Measurements from ENCODE around the gene CXCL3.
"Not testable (repeated sequence)": the region's sequence is repeated elsewhere in the genome, so short reads cannot be mapped to it uniquely, and the experiment has no call there.

Gene CXCL3

DNA sequence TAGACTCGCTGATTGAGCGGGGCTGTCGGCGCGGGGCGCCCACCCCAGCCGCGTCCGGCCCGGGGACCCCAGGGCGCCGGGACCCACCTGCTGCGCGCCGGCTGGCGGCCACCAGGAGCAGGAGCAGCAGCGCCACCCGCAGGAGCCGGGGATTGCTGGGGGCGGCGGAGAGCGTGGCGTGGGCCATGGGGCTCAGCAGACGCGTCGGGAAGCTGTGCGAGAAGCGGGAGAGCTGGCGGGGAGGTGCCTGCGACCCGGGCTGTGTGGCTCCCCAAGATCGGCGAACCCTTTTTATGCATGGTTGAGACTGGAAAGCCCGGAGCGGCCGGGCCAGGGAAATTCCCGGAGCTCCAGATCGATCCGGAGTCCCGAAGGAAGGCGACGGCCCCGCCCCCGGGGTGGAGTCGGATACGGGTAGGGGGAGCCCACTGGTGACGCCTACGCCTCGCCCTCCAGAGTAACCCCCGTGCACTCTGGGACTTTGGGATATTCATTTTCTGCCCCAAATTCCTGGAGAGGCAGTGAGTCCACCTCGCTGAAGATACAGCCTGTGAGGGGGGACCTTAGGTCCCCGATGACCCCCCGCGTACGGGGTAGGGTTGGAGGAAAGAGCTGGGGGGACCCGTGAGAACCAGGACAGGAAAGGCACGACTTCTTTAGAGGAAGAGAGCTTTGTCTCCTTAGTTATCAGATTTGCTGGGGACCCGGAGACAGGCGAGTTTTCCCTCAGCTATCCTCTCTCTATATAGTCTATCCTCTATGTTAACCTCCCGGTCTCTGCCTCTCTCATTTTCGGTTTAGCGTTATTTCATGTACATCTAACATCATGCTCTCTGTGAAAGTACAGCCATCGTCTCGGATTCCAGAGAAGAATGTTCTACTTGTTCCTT, at the start of gene CXCL3:
CXCL3 (minus strand) TSS at position 265 of the 890 bp plus-strand sequence; CDS start at position 187, 78 bp downstream.
- peak in 44 of 51 donors; percentile 4 to 69 (median 41) for DNase-seq

DNA sequence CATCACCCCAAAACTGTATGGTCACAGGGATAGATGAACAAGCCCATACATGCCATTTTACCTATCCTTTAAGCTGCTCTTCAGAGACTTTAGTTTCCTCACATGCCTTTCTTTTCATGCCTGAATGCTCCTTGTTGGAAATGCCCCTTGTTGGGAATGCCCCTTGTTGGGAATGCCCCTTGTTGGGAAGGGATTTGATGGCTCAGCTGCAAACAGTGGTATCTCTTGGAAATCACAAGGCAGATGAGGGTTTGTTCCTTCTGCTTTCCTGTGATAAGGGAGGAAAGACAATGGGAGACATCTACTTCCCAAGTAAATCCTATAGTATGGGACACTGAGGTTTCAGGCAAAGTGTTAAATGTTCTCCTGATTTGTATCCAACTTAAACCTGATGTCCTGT, 49.0 kb upstream of the CXCL3 start:
- DNase-seq = no peak

DNA sequence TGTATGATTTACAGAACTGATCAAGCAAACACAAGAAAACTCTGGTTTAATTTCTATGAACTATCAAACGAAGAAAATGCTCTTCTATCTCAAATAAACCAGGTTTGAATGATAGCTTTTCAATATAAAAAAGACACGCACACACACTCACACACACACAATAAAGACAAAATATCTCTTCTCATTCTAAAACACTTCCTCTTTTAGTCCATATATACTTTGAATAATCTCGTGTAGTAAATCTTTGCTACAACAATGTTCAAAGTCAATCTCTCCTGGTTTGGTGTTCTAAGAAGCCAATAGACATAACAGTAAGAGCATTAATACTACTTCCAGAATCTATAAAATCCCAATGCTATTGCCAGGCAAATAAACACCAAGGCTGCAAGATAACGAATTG, 47.2 kb upstream of the CXCL3 start:
- DNase-seq = no peak

- no peak for DNase-seq
Observed at GRCh38 chr4:74084984-74085383, 46.5 kb upstream of the CXCL3 start.

- no peak for DNase-seq
Observed at GRCh38 chr4:74083546-74083945, 45.1 kb upstream of the CXCL3 start.

DNA sequence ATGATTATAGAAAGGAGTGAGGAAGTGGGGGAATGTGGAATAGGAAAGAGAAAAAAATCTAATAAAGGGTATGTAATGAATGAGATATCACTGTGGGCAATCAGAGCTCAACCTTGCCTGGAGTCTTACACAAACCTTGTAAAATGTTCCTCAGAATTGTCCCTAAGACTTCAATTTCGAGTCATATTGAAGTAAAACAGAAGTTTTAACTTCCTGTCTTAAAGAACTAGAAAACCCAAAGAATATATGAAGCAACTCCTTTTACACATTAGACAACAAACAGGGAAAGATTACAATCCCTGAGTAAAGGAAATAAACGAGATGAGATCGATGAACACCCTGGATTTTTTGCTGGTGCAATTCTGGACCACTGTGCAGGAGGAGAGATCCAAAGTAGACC, 42.5 kb upstream of the CXCL3 start:
- no peak for DNase-seq

DNA sequence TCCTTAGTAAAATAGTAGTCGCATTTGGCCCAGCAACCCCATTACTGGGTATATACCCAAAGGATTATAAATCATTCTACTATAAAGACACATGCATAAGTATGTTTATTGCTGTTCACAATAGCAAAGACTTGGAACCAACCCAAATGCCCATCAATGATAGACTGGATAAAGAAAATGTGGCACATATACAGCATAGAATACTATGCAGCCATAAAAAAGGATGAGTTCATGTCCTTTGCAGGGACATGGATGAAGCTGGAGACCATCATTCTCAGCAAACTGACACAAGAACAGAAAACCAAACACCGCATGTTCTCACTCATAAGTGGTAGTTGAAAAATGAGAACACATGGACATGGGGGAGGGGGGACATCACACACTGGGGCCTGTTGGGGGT, 41.9 kb upstream of the CXCL3 start:
- not testable (repeated sequence) for DNase-seq

DNA sequence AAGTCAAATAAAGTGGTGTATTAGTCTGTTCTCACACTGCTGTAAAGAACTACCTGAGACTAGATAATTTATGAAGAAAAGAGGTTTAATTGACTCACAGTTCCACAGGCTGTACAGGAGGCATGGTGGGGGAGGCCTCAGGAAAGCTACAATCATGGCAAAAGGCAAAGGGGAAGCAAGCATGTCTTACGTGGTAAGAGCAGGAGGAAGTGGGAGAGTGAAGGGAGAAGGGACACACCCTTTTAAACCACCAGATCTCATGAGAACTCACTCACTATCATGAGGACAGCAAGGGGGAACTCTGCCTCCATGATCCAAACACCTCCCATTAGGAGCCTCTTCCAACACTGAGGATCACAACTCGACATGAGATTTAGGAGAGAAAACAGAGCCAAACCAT, 40.5 kb upstream of the CXCL3 start:
- DNase-seq = not testable (repeated sequence)

GRCh38 chr4:74073358-74073757, 34.9 kb upstream of the CXCL3 start:
- no peak for DNase-seq

GRCh38 chr4:74072739-74073138, 34.2 kb upstream of the CXCL3 start:
- DNase-seq = no peak

GRCh38 chr4:74067586-74067985, 29.1 kb upstream of the CXCL3 start:
- DNase-seq = no peak

DNA sequence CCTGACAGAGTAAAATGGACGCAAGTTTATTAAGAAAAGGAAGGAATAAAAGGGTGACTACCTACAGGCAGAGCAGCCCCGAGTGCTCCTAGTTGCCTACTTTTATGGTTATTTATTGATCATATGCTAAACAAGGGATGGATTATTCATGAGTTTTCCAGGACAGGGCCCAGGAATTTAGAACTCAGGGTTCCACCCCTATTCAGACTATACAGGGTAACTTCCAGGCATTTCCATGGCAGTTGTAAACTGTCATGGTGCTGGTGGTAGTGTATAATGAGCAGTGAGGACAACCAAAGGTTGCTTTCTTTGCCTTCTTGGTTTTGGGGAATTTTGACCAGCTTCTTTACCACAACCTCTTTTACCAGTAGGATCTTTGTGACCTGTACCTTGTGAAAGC, 27.7 kb upstream of the CXCL3 start:
- DNase-seq = no peak

GRCh38 chr4:74065115-74065642, 26.7 kb upstream of the CXCL3 start:
- no peak for DNase-seq

- DNase-seq = no peak
Observed at GRCh38 chr4:74063859-74064258, 25.4 kb upstream of the CXCL3 start.

- DNase-seq = no peak
Observed at GRCh38 chr4:74062953-74063352, 24.5 kb upstream of the CXCL3 start.

DNA sequence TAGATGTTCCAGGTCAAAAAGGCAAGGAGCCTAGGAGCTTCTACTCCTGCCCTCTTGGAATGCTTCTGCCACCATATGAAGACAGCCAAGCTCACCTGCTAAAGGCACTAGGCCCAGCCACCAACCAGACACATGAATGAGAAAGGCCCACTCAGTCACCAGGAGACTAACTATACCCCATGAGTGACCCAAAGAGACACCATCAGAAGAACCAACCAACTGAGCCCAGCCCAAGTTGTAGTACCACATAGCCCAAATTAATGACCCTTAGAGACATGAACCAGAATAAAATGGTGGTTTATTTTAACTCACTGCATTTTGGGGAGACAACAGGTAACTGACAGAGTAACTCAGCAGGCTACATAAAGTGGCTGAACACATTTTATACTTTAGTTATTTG, 22.9 kb upstream of the CXCL3 start:
- DNase-seq = no peak

GRCh38 chr4:74059161-74059829, 20.8 kb upstream of the CXCL3 start:
- no peak for DNase-seq

- DNase-seq = no peak
Observed at GRCh38 chr4:74058048-74058651, 19.7 kb upstream of the CXCL3 start.

DNA sequence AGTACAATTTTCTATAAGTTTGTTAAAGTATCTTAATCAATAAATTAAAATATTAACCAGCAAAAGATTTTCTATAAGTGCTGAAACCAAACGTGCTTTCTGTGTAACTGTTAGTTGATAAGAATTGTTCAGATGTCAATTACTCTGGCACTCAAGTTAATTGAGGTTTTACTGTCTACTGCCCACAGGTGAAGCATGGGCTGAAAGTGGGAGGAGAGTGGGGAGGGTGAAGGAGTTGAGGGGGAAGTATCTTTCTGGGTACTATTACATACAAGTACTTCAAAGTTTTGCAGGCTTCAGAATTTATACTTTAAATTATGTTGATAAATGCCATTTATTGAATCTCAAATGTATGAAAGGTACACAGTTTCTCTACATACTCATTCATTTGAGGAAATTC, 19.1 kb upstream of the CXCL3 start:
- no peak for DNase-seq

DNA sequence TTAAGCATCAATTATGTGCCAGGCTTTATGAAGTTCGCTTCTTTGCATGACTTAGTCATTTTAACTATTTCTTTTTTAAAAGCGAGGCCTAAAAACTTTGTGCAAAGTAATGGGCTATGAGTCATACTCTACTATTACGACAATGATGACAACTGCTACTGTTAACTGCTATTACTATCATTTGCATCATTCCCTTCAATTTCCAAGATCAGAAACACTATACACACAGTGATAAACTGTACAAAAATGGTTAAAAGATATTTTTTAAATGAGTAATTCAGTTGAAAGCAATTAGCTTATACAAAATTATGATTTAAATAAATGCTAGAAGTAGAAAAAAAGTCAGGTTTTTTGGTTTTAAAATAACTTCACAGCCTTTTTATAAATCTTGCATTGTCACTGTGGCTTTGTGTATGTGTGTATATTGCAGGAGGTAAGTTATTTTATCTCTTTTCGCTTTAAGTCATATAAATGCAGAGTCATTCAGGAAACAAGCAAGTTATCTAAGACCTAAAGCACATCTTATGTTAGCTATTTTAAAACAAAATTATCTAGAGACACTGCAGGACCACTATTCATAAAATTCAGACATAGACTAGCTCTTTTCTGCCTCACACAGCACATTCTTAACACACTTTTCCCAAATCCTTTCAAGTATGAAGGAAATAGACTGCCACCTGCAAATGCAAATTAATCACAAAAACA, 18.5 kb upstream of the CXCL3 start:
- no peak for DNase-seq

- DNase-seq = no peak
Observed at GRCh38 chr4:74056114-74056857, 17.8 kb upstream of the CXCL3 start.

Data from hypothalamus (tissue), 51 donors.